Lower leg skin (tissue), 4 donors: ENCODE measurements around the gene GATC. TPM values are rescaled to one million over a fixed set of nuclear protein-coding genes. Genes with fewer than 3 reads are reported as not detected.
A peak's percentile ranks its signal among the peaks of the same experiment; 100 is the strongest.

ENCODE experiments used
- DNase-seq, 2 donors: peaks; one replicate each; pipeline ENCODE4 v3.0.0-alpha.2; 2019; ENCODE audit warnings: low spot score in 2 of 2
- H3K4me3 ChIP-seq: fragments of 200-600 bp; sonication (generic); 2 replicates; pipeline ENCODE4 v1.5.1; 2017; ENCODE audit warnings: mild to moderate bottlenecking, low read depth; ENCODE audit not compliant: poor library complexity, severe bottlenecking
- CTCF ChIP-seq, 3 donors: fragments of 450-650 bp; IDR thresholded peaks; one replicate each; pipeline ENCODE4 v1.5.1; 2016; ENCODE audit warnings: antibody characterized with exemption in 3 of 3, mild to moderate bottlenecking in 3 of 3, moderate library complexity in 2 of 3
- POLR2A ChIP-seq, 2 donors: fragments of 450-650 bp; IDR thresholded peaks; one replicate each; pipeline ENCODE4 v1.6.1; 2016 to 2017; ENCODE audit warnings: antibody characterized with exemption in 2 of 2, mild to moderate bottlenecking in 1 of 2, moderate library complexity in 1 of 2
- WGBS, 2 donors: methylation state at CpG; one replicate each; pipeline ENCODE4 v1.1.5; 2018; 5-methylcytosine and 5-hydroxymethylcytosine counted together
- intact Hi-C: fragments of 100-400 bp; cut with DNase I; formaldehyde crosslinking; loops from one replicate; pipeline ENCODE4 v1.15.0; 2023; ENCODE audit warnings: low total_unique reads
- total RNA-seq, 4 donors: library from RNA; depleted of rRNA; stranded (reverse); fragments of >200 nt; gene quantifications; one replicate each; pipeline ENCODE4 v1.1.0, GENCODE V29; 2016

GATC gene
- total RNA-seq, 4 donors from 2014 or later, result 19.3 to 24.1 (median 20.1) TPM

DNA sequence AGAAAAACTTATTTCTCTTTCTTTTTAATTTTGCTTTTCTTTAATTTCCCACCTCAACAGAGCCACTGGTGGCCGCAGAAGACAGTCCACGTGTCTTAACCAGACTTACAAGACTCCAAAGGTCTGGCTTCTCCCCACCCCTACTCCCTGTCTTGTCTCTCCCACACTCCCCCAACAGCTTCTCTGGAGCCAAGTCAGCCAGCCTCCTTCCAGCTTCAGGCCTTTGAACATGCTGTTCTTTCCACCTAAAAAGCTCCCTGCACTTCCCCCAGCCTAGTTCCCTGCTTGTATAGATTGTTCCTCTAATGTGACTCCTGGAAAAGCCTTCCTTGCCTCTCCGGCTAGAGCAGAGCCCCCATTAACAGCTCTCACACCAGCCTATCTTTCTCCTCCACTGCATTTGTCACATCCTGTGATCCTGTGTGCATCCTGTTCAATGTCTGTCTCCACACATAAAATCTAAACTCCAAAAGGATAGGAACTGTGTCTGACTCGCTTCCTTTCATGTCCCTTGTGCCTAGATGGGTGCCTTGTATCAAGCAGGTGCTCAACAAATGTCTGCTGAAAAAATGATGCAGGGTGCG, 41.9 kb downstream of the GATC start:
- H3K4me3 ChIP-seq, result no peak overlapping the region
- TF ChIP-seq POLR2A (IDR thresholded peaks at IDR 0.05), result no peak
- no peak for DNase-seq
- intact Hi-C loops, result no loop called here
- WGBS, 2 donors, result 77 to 78% methylated on average over 5 of the region's 5 CpGs

GRCh38 chr12:120489018-120489417, 42.8 kb downstream of the GATC start:
- WGBS, 2 donors, result 55 to 70% methylated on average over 4 of the region's 4 CpGs
- TF ChIP-seq POLR2A (IDR thresholded peaks at IDR 0.05), result no peak
- no peak for TF ChIP-seq CTCF (IDR thresholded peaks at IDR 0.05)
- H3K4me3 ChIP-seq, result no peak overlapping the region
- no peak for DNase-seq
- intact Hi-C loops, result no loop called here

DNA sequence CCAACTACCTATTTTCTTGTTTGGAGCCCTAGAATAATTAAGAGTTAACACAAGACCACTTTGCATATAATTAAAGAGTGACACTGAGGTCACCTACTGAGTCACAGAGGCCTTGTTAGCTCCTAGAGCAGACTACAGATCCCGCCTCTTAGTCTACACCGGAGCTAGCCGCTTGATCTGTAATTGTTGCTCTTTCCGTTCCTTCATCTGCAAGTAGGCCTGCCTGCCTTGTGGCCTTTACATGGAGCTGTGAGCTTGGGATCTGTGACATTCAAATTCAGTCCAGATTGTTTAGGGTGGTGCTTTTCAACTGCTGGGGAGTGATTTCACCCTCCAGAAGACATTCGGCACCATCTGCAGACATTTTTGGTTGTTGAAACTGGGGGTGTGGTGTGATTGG, 44.1 kb downstream of the GATC start:
- intact Hi-C loops, result no loop called here
- WGBS, 2 donors, result 74 to 76% methylated on average over 5 of the region's 5 CpGs
- TF ChIP-seq CTCF (IDR thresholded peaks at IDR 0.05) (no peak), POLR2A (IDR thresholded peaks at IDR 0.05) (no peak)
- no peak for DNase-seq
- no peak overlapping the region for H3K4me3 ChIP-seq

- no peak overlapping the region for H3K4me3 ChIP-seq
- no peak for TF ChIP-seq CTCF (IDR thresholded peaks at IDR 0.05)
- TF ChIP-seq POLR2A (IDR thresholded peaks at IDR 0.05), result no peak
- intact Hi-C loops, result no loop called here
- 63 to 76% methylated on average over 2 of the region's 2 CpGs for WGBS, 2 donors
- DNase-seq, result no peak
These were observed 44.7 kb downstream of the GATC start for GRCh38 chr12:120490833-120491512.

GRCh38 chr12:120495186-120495730, 49.0 kb downstream of the GATC start:
- peak overlapping the region; percentile 17 for H3K4me3 ChIP-seq
- 19 to 25% methylated on average over 15 to 17 of the region's 17 CpGs for WGBS, 2 donors
- intact Hi-C loops, result no loop called here
- no peak for DNase-seq
- no peak for TF ChIP-seq CTCF (IDR thresholded peaks at IDR 0.05)
- no peak for TF ChIP-seq POLR2A (IDR thresholded peaks at IDR 0.05)

DNA sequence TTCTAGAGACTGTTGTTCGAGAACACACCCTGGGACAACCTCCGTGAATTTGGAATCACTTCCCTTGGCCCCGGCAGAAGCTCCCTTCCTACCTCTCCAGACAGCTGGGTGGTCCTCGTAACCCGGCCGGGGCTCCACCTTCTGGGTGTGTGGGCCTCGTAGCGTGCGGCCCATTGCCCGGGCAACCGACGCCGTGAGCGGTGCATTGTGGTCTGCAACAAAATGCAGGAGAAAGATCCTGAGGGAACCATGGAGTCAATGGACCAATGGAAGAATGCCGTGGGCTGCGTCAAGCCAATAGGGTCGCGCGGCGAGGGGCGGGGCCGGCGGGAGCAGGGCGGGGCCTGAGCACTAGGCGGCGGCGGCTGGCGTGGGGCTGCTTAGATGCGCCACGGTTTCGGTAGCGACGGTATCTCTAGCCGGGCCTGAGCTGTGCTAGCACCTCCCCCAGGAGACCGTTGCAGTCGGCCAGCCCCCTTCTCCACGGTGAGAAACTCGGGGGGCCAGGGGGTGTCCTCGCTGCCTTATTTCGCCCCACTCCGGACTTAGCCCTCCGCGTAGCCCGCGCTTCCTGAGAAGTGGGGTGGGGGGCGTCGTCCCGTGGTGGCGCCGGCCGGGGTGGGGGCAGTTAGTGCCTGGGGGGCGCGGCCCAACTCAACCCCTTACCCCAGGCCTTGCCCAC, 49.6 kb downstream of the GATC start, which contains the start of gene DYNLL1:
Gene DYNLL1, plus strand, starts transcription at position 383 of the 682 bp plus-strand sequence. CDS start 309 bp downstream, outside the sequence.
- H3K4me3 ChIP-seq, result peak within 1 kb of the TSS; percentile 74
- peak in 1 of 2 donors; percentile 58 for TF ChIP-seq POLR2A (IDR thresholded peaks at IDR 0.05)
- peak in 1 of 3 donors; percentile 69 for TF ChIP-seq CTCF (IDR thresholded peaks at IDR 0.05)
- intact Hi-C loops, result no loop called here
- WGBS, 2 donors, result 1% methylated on average over 31 to 50 of the region's 53 CpGs
- DNase-seq, result peak; percentile 95 to 99
